C4-2B (cell line): ENCODE measurements around the gene SSBP4.

ENCODE experiments used
- H3K27ac ChIP-seq: fragments of 450-650 bp; 2 replicates; pipeline ENCODE4 v1.5.1; 2017
- ZFX ChIP-seq: fragments of 450-650 bp; IDR thresholded peaks from 2 replicates; pipeline ENCODE4 v1.6.1; 2017
- TF ChIP-seq, protein P1 (sequence below): fragments of 450-650 bp; conservative IDR thresholded peaks from 2 replicates; pipeline ENCODE4 v1.5.1; 2017; ENCODE audit warnings: mild to moderate bottlenecking

Gene SSBP4

DNA sequence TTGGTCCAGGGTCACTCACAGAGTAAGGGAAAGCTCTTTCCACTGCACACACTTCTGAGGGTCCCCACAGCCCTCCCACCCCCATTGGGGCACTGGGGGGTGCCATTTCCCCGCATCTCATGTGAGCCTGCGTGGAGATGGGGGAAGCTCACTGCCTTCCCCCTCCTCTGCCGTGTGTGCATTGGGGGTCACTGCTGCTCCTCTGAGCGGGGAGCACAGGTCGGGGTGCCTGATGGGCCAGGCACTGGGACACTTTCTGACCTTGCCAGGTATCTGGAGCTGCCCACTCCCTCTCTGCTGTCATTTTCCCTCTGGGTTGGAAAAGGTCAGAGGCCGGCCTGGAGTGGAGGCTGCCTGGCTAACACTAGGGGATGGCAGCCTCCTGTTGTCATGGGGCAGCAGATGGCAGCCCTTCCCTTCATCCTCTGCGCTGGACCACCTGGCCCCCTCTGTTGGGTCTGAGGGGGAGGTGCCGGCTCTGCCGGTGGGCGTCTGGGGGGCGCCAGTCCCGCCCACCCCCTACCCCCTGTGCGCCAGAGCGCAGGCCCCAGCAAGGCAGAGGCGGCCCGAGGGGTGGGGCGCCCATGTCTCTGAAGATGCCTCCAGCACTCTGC is 9.1 kb downstream of the SSBP4 start:
- no peak overlapping the region for H3K27ac ChIP-seq
- TF ChIP-seq ZFX: no peak
- TF ChIP-seq, protein P1, sequence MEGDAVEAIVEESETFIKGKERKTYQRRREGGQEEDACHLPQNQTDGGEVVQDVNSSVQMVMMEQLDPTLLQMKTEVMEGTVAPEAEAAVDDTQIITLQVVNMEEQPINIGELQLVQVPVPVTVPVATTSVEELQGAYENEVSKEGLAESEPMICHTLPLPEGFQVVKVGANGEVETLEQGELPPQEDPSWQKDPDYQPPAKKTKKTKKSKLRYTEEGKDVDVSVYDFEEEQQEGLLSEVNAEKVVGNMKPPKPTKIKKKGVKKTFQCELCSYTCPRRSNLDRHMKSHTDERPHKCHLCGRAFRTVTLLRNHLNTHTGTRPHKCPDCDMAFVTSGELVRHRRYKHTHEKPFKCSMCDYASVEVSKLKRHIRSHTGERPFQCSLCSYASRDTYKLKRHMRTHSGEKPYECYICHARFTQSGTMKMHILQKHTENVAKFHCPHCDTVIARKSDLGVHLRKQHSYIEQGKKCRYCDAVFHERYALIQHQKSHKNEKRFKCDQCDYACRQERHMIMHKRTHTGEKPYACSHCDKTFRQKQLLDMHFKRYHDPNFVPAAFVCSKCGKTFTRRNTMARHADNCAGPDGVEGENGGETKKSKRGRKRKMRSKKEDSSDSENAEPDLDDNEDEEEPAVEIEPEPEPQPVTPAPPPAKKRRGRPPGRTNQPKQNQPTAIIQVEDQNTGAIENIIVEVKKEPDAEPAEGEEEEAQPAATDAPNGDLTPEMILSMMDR: no peak

DNA sequence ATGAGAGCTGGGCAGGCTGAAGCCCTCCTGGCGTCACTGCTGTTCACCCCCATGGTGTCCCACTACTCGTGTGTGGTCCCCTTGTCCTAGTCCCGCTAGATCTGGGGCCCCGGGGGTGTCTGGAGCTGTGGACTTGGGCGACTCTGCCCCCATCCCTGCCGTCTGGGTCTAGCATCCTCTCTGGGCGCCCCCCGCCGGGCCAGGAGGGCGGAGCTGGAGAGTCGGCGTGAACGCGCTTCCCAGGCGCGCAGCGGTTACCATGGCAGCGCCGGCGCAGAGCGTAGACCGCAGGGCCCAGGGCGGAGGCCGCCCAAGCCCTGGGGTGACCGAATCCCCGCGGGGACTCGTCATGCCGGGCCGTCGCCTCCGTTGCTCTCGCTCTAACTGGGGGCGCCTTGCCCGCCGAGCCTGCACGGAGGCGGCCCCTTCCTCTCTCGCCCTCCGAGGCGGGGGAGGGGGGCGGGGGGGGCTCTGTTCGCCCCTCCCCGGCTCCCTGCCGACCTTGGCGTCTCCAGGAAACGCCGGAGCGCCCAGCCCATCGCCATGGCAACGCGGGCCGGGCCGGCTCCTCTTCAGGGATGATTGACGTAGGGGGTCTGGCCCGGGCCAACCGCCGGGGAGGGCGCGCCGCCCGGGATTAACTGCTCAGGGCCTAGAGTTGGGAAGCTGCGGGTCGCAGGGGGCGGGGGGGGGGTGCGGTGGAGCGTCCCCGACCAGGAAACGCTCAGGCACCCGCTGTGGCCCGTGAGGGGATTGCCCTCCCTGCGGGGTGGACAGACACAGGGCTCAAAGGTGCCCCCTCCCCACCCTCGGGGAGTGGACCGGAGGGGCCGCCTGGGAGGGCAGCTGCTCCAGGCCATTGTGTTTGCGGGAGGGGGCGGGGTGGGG is 9.8 kb downstream of the SSBP4 start:
- H3K27ac ChIP-seq: no peak overlapping the region
- TF ChIP-seq, protein P1: no peak
- no peak for TF ChIP-seq ZFX

GRCh38 chr19:18429717-18430416 is 10.7 kb downstream of the SSBP4 start:
- TF ChIP-seq, protein P1: no peak
- no peak for TF ChIP-seq ZFX
- H3K27ac ChIP-seq: no peak overlapping the region

GRCh38 chr19:18430417-18431144 is 11.4 kb downstream of the SSBP4 start:
- H3K27ac ChIP-seq: no peak overlapping the region
- TF ChIP-seq, protein P1: no peak
- TF ChIP-seq ZFX: no peak

GRCh38 chr19:18431351-18432197 is 12.4 kb downstream of the SSBP4 start:
- H3K27ac ChIP-seq: no peak overlapping the region
- TF ChIP-seq, protein P1: no peak
- TF ChIP-seq ZFX: no peak

- TF ChIP-seq, protein P1: no peak
- H3K27ac ChIP-seq: no peak overlapping the region
Measured at GRCh38 chr19:18432275-18433014, 13.2 kb downstream of the SSBP4 start.
